Stimulated activated CD4-positive, alpha-beta T cell treated with anti-CD3 and anti-CD28 coated beads, Interleukin-2, amount 100 ng/mL, for 4 hours (primary cell): ENCODE results near the gene TRMT11.

Experiments
- DNase-seq: peaks from one replicate; pipeline ENCODE4 v3.0.0-alpha.2; 2020; ENCODE audit warnings: low read depth

The TRMT11 gene

GRCh38 chr6:126076992-126077664 lies 90.8 kb downstream of the TRMT11 start:
- no peak for DNase-seq

GRCh38 chr6:126077810-126078776 lies 91.8 kb downstream of the TRMT11 start:
- DNase-seq: no peak

- no peak for DNase-seq
Observed at GRCh38 chr6:126083875-126084274, 97.5 kb downstream of the TRMT11 start.

- DNase-seq: no peak
Observed at GRCh38 chr6:126086560-126086959, 100.2 kb downstream of the TRMT11 start.
